Myocyte (in vitro differentiated cells): Measurements from ENCODE around the gene PKD2L2. TPM values are rescaled to one million over a fixed set of nuclear protein-coding genes. Genes with fewer than 3 reads are reported as not detected.
"Not testable (repeated sequence)": the region's sequence is repeated elsewhere in the genome, so short reads cannot be mapped to it uniquely, and the experiment has no call there.

ENCODE experiments used
- DNase-seq: peaks from one replicate; pipeline ENCODE4 v3.0.0-alpha.2; 2012; ENCODE audit warnings: low read depth
- total RNA-seq: library from RNA; depleted of rRNA; stranded (reverse); fragments of >200 nt; gene quantifications from 2 replicates; pipeline ENCODE4 v1.2.3, GENCODE V29; 2014

Gene PKD2L2
- total RNA-seq, 1 donor from 2014 or later, result not detected

GRCh38 chr5:137887831-137888230, 1.4 kb upstream of the PKD2L2 start:
- no peak for DNase-seq

- DNase-seq, result peak; percentile 7
These were observed 793 bp upstream of the PKD2L2 start for GRCh38 chr5:137888466-137888862.

DNA sequence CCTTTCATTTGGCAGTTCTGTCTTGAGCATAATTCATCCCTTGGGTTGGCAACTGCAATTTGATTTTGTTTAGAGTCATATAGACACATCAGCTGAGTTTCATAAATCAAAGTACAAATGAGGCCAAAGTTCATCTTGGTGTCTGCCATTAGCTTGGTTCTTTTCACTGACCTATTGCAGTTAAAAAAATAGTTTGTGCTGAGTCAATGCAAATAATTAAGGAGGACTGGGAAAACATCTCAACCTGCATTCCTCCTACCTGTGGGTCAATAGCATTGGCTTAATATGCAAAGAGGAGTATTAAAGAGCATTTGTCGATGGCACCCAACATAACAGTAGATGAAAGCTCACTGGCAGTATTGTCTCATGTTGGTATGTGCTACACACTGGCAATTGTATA, 1.6 kb downstream of the PKD2L2 start:
- no peak for DNase-seq

DNA sequence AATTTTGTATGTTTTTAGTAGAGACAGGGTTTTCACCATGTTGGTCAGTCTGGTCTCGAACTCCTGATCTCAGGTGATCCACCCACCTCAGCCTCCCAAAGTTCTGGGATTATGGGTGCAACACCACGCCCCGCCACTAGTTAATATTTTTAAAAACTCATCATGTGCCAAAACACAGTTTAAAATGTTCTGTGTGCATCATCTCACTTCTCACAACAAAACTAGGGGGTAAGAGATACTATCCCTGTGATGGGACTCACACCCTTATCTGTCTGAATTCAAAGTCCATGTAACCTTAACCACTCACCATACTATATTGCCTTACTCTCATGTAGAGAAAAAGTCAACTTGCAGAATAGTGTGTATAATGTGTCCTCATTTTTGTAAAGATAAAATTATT, 2.6 kb downstream of the PKD2L2 start:
- DNase-seq, result no peak

- no peak for DNase-seq
These were observed 5.3 kb downstream of the PKD2L2 start for GRCh38 chr5:137894586-137894985.

GRCh38 chr5:137896560-137896959, 7.3 kb downstream of the PKD2L2 start:
- DNase-seq, result no peak

DNA sequence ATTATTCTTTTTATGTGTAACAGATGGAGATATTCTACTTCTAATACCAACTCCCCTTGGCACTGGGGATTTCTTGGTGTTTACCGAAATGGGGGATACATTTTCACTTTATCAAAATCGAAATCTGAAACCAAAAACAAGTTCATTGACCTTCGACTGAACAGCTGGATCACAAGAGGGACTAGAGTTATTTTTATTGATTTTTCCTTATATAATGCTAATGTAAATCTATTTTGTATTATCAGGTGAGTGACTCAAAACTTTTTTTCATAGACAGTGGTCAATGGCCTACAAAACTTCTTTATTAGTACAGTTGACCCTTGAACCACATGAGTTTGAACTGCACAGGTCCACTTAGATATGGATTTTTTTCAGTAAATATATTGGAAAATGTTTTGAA, 10.2 kb downstream of the PKD2L2 start:
- no peak for DNase-seq

DNA sequence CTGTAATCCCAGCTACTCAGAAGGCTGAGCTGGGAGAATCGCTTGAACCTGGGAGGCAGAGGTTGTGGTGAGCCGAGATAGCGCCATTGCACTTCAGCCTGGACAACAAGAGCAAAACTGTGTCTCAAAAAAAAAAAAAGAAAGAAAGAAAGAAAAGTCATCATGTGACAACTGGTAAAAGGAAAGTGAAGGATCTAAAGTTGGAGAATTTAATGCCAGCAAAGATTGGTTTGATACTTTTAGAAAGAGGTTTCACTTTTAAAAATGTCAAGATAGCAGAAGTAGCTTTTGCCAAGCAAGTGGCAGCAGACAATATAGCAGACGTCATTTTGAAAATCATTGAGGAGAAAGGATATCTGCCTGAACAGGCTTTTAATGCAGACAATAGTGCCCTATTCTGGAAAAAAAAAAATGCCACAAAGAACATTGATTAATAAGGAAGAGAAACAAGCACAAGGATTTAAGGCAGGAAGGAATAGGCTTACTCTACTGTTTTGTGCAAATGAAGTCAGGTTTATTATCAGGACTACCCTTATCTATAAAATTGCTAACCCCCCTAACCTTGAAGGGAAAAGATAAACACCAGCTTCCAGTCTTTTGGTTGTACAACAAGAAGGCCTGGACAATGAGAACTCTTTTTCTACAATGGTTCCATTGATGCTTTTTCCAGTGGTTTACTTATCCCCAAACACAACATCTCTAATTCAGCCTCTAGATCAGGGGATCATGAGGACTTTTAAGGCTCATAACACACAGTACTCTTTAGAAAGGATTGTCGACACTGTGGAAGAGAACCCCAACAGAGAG, 12.0 kb downstream of the PKD2L2 start:
- DNase-seq, result no peak

- DNase-seq, result no peak
These were observed 13.3 kb downstream of the PKD2L2 start for GRCh38 chr5:137902408-137903133.

DNA sequence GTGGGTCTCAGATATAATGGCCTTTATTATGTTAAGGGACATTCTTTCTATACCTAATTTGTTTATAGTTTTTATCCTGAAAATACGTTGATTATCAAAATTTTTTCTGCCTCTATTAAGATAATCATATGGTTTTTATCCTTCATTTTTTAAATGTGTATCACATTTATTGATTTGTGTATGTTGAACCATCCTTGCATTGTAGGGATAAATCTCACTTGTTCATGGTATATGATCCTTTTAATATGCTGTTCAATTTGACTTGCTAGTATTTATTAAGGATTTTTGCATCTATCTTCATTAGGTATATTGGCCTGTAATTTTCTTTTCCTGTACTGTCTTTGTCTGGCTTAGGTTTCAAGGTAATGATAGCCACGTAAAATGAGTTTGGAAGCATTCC, 25.5 kb downstream of the PKD2L2 start:
- DNase-seq, result no peak

- no peak for DNase-seq
These were observed 27.7 kb downstream of the PKD2L2 start for GRCh38 chr5:137916923-137917322.

DNA sequence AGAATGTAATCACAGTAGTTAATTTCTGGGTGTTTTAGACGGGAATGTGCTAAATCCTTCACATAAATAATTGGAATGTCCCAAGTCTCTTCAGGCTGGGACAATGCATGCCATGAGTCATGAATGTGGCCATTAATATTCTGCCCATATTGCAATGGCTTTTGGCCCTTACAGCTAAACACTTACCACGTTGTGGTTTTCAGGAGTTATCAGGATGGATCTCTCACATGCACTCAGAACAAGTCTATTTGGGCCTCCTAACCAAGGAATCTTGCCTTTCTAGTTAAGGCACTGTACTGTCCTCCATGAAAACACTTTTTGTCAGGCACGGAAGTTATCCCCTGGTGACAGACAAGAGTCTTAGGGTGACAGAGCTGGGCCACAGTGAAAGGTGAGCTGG, 32.7 kb downstream of the PKD2L2 start:
- peak; percentile 7 for DNase-seq

- no peak for DNase-seq
These were observed 34.6 kb downstream of the PKD2L2 start for GRCh38 chr5:137923856-137924255.

GRCh38 chr5:137932800-137933199, 43.5 kb downstream of the PKD2L2 start:
- DNase-seq, result no peak

DNA sequence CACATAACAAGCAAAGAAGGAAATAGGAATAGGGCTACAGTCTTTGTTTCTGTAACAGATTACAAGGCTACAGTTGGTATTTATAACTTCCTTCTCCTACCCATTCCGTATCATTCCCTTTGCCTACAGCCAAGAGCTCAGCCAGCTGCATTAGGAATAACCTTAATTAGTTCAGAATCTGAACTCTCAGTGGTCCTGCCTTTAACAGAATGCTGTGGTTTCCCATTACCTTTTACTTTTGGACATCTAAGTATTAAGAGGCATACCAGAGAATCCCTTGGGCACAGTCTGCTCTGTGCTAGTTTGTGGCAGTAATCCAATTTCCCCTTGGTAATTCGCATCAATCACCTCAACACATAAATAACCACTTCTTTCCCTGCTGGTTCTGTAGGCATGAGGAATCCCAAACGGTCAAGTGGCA, 44.2 kb downstream of the PKD2L2 start:
- peak; percentile 22 for DNase-seq

DNA sequence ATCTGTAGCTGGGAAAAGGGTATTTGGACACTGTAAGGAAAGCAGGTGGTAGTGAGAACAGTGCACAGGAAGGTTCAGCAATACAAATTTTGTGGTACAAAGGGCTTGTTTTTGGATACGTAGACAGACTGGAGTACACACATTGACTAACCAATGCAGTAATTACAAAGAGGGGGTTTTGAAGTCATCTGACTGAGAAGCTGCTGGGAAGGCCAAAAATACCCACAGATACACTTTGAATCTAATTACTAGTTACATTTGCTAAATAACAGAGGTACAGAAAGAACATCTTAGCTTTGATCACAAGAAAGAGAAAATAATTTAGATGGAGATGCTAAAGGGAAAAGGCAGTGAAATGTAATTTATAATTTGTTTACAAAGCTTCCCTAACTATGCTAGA, 45.9 kb downstream of the PKD2L2 start:
- no peak for DNase-seq

GRCh38 chr5:137935694-137936093, 46.4 kb downstream of the PKD2L2 start:
- no peak for DNase-seq

DNA sequence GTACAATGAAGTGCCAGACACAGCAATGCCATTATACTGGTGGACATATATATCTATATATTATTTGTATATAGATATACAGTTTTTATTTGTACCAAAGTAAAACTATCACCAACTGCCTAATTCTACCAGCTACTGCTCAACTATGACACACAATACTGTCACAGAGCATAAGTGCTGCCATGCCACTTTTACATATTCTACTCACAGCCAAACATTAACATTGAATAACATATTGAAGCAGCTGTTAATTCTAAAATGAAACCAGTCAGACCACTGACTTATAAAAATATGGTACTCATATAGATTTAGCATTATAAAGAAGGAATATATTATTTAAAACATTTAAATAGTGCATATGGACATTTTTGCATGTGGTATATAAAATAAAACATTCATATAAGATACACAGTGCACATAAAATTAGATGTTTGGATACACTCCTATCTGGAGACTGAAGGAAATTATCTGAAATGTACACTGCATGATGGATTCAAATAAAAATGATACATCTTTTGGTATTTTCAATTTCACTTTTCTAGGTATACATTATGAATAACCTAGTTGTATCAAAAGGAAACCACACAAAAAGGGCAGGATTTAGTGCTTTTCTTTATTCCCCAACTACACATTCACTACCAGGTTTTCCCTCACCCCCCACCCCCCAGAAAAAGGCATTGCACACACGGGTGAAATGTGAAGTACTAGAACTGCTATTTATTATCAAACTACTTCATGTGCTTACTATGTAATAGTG, 48.9 kb downstream of the PKD2L2 start:
- no peak for DNase-seq

- no peak for DNase-seq
These were observed 49.5 kb downstream of the PKD2L2 start for GRCh38 chr5:137938751-137939143.

DNA sequence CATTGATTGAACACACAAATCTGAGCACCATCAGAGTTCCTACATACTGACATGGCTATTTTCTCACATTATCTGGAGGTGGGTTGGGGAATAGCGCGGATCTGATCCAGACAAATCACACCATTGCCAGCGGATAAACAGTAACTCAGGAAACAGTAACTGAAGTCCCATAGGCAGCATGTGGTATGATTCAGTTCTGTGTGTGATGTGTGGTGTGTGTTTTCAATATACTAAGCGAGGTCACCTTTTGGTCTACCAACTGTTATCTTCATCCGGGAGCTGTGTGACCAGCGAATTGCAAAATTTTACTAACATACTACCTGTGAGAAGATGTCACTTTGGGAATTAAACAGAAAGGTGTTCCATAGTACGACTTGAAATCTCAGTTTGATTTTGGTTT, 50.1 kb downstream of the PKD2L2 start:
- DNase-seq, result no peak

DNA sequence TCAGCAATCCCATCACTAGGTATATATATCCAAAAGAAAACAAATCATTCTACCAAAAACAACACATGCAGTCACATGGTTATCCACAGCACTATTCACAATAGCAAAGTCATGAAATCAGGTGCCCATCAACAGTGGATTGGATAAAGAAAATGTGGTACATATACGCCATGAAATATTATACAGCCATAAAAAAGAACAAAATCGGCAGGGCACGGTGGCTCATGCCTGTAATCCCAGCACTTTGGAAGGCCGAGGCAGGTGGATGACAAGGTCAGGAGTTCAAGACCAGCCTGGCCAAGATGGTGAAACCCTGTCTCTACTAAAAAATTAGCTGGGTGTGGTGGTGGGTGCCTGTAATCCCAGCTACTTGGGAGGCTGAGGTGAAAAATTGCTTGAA, 55.0 kb downstream of the PKD2L2 start:
- DNase-seq, result not testable (repeated sequence)

- DNase-seq, result no peak
These were observed 56.6 kb downstream of the PKD2L2 start for GRCh38 chr5:137945825-137946224.
